GM10266 (cell line): Measurements from ENCODE around the gene SORCS2.

ENCODE experiments used
- DNase-seq: peaks from one replicate; pipeline ENCODE4 v3.0.0; 2012; ENCODE audit errors: extremely low spot score
- CTCF ChIP-seq: IDR thresholded peaks from 2 replicates; pipeline ENCODE4 v1.5.1; 2012; ENCODE audit warnings: mild to moderate bottlenecking, low read depth; ENCODE audit not compliant: control insufficient read depth, insufficient read depth; ENCODE audit errors: missing control alignments

SORCS2 gene

GRCh38 chr4:7564242-7564641, 371.9 kb downstream of the SORCS2 start:
- DNase-seq = no peak
- TF ChIP-seq CTCF = no peak

GRCh38 chr4:7565483-7565882, 373.1 kb downstream of the SORCS2 start:
- no peak for DNase-seq
- TF ChIP-seq CTCF = no peak

GRCh38 chr4:7569810-7570783, 377.8 kb downstream of the SORCS2 start:
- TF ChIP-seq CTCF = no peak

GRCh38 chr4:7571001-7571400, 378.7 kb downstream of the SORCS2 start:
- no peak for DNase-seq
- TF ChIP-seq CTCF = no peak

More at GRCh38 chr4:7569810-7570783, 377.8 kb downstream of the SORCS2 start:
- DNase-seq = no peak

GRCh38 chr4:7571701-7572100, 379.4 kb downstream of the SORCS2 start:
- no peak for TF ChIP-seq CTCF
- DNase-seq = no peak

GRCh38 chr4:7572894-7573293, 380.6 kb downstream of the SORCS2 start:
- no peak for DNase-seq
- TF ChIP-seq CTCF = no peak

GRCh38 chr4:7573576-7574091, 381.3 kb downstream of the SORCS2 start:
- no peak for DNase-seq
- no peak for TF ChIP-seq CTCF
